Neuronal stem cell (in vitro differentiated cells): ENCODE data around the gene NR4A1.

ENCODE experiments used
- DNase-seq: peaks from one replicate; pipeline ENCODE4 v3.0.0-alpha.2; 2013; ENCODE audit warnings: low spot score
- H2AFZ ChIP-seq: one replicate; pipeline ENCODE4 v1.6.1; 2013; ENCODE audit warnings: mild to moderate bottlenecking, low read length, inconsistent platforms
- H2AK5ac ChIP-seq: 2 replicates; pipeline ENCODE4 v1.6.1; 2013; ENCODE audit warnings: low read depth, mild to moderate bottlenecking, inconsistent platforms, low read length, moderate library complexity, mixed read lengths
- H2BK120ac ChIP-seq: 2 replicates; pipeline ENCODE4 v1.6.1; 2013; ENCODE audit warnings: low read depth, mild to moderate bottlenecking, inconsistent platforms, low read length, moderate library complexity, mixed read lengths
- H2BK12ac ChIP-seq: one replicate; pipeline ENCODE4 v1.6.1; 2013; ENCODE audit warnings: low read length, inconsistent platforms
- H2BK15ac ChIP-seq: 2 replicates; pipeline ENCODE4 v1.6.1; 2013; ENCODE audit warnings: mild to moderate bottlenecking, low read length, inconsistent platforms, mixed read lengths
- H2BK5ac ChIP-seq: one replicate; pipeline ENCODE4 v1.6.1; 2013; ENCODE audit warnings: inconsistent platforms, mild to moderate bottlenecking, low read length, moderate library complexity
- H3K14ac ChIP-seq: one replicate; pipeline ENCODE4 v1.6.1; 2013; ENCODE audit warnings: low read length, inconsistent platforms
- H3K18ac ChIP-seq: 2 replicates; pipeline ENCODE4 v1.6.1; 2013; ENCODE audit warnings: low read length, inconsistent platforms
- H3K23ac ChIP-seq: 2 replicates; pipeline ENCODE4 v1.6.1; 2013; ENCODE audit warnings: low read depth, mild to moderate bottlenecking, mixed read lengths, low read length, inconsistent platforms; ENCODE audit not compliant: poor library complexity
- H3K27ac ChIP-seq: replicated peaks from 3 replicates; pipeline ENCODE4 v1.5.1; 2013; ENCODE audit warnings: low read length, inconsistent platforms
- H3K27me3 ChIP-seq, 3 experiments: 2 replicates each; pipeline ENCODE4 v1.6.1; 2013; ENCODE audit warnings: low read length in 3 of 3, mild to moderate bottlenecking in 2 of 3, inconsistent platforms in 1 of 3, low read depth in 1 of 3, mixed read lengths in 1 of 3, moderate library complexity in 1 of 3; ENCODE audit not compliant: control insufficient read depth in 3 of 3, insufficient read depth in 3 of 3
- H3K36me3 ChIP-seq, 2 donors: replicated peaks in 1 of 2; 2 replicates each; pipeline ENCODE4 v1.6.1; 2013; ENCODE audit warnings: low read length in 2 of 2; ENCODE audit not compliant: control insufficient read depth in 2 of 2, insufficient read depth in 2 of 2
- H3K4ac ChIP-seq: 2 replicates; pipeline ENCODE4 v1.6.1; 2013; ENCODE audit warnings: inconsistent platforms, mild to moderate bottlenecking, low read length, moderate library complexity
- H3K4me1 ChIP-seq, 2 donors: 1 replicate in 1 of 2; 2 replicates in 1 of 2; pipeline ENCODE4 v1.6.1; 2013; ENCODE audit warnings: low read length in 2 of 2, low read depth in 1 of 2; ENCODE audit not compliant: control insufficient read depth in 2 of 2, insufficient read depth in 1 of 2
- H3K4me2 ChIP-seq: one replicate; pipeline ENCODE4 v1.6.1; 2013; ENCODE audit warnings: mild to moderate bottlenecking, low read length, inconsistent platforms; ENCODE audit not compliant: insufficient read depth, poor library complexity, severe bottlenecking
- H3K4me3 ChIP-seq, 2 donors: 2 replicates each; pipeline ENCODE4 v1.5.1; 2013; ENCODE audit warnings: low read length in 2 of 2, mild to moderate bottlenecking in 2 of 2, inconsistent platforms in 1 of 2, moderate library complexity in 1 of 2
- H3K79me1 ChIP-seq: one replicate; pipeline ENCODE4 v1.6.1; 2013; ENCODE audit warnings: low read depth, mild to moderate bottlenecking, inconsistent platforms, low read length, moderate library complexity
- H3K9ac ChIP-seq: one replicate; pipeline ENCODE4 v1.6.1; 2013; ENCODE audit warnings: mild to moderate bottlenecking, low read depth, low read length, inconsistent platforms; ENCODE audit not compliant: poor library complexity
- H3K9me3 ChIP-seq, 2 donors: replicated peaks in 1 of 2; 2 replicates each; pipeline versions ENCODE3 to v1.6.1; 2013; ENCODE audit warnings: low read length in 2 of 2, mild to moderate bottlenecking in 2 of 2, inconsistent platforms in 1 of 2, low read depth in 1 of 2, mixed read lengths in 1 of 2, moderate library complexity in 1 of 2; ENCODE audit not compliant: control insufficient read depth in 2 of 2, insufficient read depth in 1 of 2
- H4K8ac ChIP-seq: one replicate; pipeline ENCODE4 v1.6.1; 2013; ENCODE audit warnings: low read depth, mild to moderate bottlenecking, inconsistent platforms, low read length, moderate library complexity
- H4K91ac ChIP-seq: one replicate; pipeline ENCODE4 v1.6.1; 2013; ENCODE audit warnings: low read length, low read depth, mild to moderate bottlenecking, inconsistent platforms; ENCODE audit not compliant: poor library complexity
- WGBS, 2 donors: extraction: QIAGEN DNeasy Blood & Tissue Kit; methylation state at CpG; one replicate each; pipeline ENCODE4 v1.1.7; 2013; ENCODE audit warnings: missing lambda C conversion rate in 2 of 2, mixed read lengths in 1 of 2; ENCODE audit not compliant: insufficient read length in 2 of 2, insufficient replicate concordance in 1 of 2; ENCODE audit errors: extremely low coverage in 2 of 2; 5-methylcytosine and 5-hydroxymethylcytosine counted together

The NR4A1 gene

DNA sequence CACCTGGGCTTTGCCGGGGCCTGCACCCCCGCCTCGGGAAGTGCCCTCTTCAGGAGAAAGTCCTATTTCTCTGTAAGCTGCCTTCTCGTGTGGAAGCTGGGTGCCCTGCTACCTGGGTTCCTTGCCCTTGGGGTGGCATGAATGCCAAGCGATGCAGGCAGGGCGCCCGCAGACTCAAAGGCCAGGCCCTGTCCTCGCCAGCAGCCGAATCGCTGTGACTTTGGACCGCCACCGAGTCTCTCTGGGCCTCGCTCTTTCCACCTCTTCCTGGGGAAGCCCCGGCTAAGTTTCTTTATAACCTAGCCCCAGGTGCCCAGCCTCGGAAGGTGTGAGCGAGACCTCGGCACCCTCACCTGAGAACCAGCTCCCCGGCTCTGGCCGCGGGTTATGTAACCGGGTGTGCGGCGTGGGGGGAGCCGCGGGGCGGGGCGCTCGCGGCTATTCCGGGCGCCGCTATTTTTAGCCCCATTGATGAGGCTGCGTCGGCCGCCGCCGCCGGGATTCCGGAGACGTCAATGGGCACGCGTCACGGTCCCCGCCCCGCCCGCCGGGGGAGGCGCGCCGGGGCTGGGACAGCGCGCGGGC, 14.6 kb upstream of the NR4A1 start:
- peak overlapping the region; percentile 90 for H3K18ac ChIP-seq
- H3K27me3 ChIP-seq: peaks cover 0 to 26% (median 8%) of the 10 kb centered on the region in 3 experiments
- no peak overlapping the region for H4K8ac ChIP-seq
- H2AFZ ChIP-seq: peak overlapping the region; percentile 92
- no CpG with 5 or more reads among the region's 53 CpGs for WGBS, 2 donors
- no peak overlapping the region for H4K91ac ChIP-seq
- peak overlapping the region; percentile 66 for H3K4me2 ChIP-seq
- H3K27ac ChIP-seq: no peak overlapping the region
- H3K36me3 ChIP-seq: no peaks in the 10 kb centered on the region
- peak overlapping the region; percentile 62 for H2BK120ac ChIP-seq
- peak overlapping the region; percentile 98 for H3K4ac ChIP-seq
- H3K9ac ChIP-seq: no peak overlapping the region
- no peak overlapping the region for H3K14ac ChIP-seq
- H2BK15ac ChIP-seq: no peak overlapping the region
- no peak for DNase-seq
- H3K4me3 ChIP-seq: peak overlapping the region; percentile 65 to 72
- H3K23ac ChIP-seq: peak overlapping the region; percentile 47
- H3K9me3 ChIP-seq: no peaks in the 10 kb centered on the region
- peaks cover 11 to 20% of the 10 kb centered on the region in 2 donors for H3K4me1 ChIP-seq
- H2BK12ac ChIP-seq: no peak overlapping the region
- H2BK5ac ChIP-seq: no peak overlapping the region
- H2AK5ac ChIP-seq: peak overlapping the region; percentile 92
- H3K79me1 ChIP-seq: peaks cover 8% of the 10 kb centered on the region

DNA sequence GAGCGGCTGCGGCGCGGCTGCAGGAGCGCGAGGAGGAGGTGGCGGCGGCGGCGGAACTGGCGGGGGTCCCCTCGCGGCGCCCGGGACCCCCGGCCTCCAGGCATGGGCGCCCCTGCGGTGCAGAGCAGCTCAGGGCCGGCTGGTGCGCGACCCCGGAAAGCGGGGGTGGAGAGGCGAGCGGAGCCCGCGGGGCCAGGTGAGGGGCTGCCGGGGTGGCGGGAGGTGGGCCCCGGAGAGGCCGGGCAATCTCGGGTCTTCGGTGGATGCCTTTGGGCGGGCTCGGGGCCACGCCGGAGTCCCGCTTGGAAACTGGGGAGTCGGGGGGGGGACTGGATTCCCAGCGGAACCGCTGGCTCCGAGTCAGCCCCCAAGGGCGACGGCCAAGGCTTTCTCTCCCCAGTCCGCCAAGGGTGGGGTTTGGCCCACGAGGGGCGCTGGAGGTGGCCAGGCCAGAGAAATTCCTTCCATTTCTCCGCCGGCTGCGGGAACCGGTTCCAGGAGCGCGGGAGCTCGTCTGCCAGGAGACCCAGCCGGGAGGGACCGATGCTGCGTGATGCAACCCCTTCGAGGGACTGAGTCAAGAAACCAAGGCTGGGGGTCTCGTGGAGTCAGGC, 13.9 kb upstream of the NR4A1 start:
- H3K18ac ChIP-seq: peak overlapping the region; percentile 94
- H3K14ac ChIP-seq: no peak overlapping the region
- no peaks in the 10 kb centered on the region for H3K9me3 ChIP-seq
- DNase-seq: no peak
- no peak overlapping the region for H4K8ac ChIP-seq
- peaks cover 8% of the 10 kb centered on the region for H3K79me1 ChIP-seq
- no CpG with 5 or more reads among the region's 59 CpGs for WGBS, 2 donors
- H2BK120ac ChIP-seq: peak overlapping the region; percentile 5
- H3K4me1 ChIP-seq: peaks cover 10 to 17% of the 10 kb centered on the region in 2 donors
- H2BK12ac ChIP-seq: no peak overlapping the region
- H3K4me2 ChIP-seq: peak overlapping the region; percentile 80
- H2AK5ac ChIP-seq: peak overlapping the region; percentile 57
- H3K9ac ChIP-seq: peak overlapping the region; percentile 84
- H2BK15ac ChIP-seq: peak overlapping the region; percentile 50
- no peak overlapping the region for H3K4ac ChIP-seq
- H4K91ac ChIP-seq: no peak overlapping the region
- peak overlapping the region; percentile 72 to 94 for H3K4me3 ChIP-seq
- peaks cover 0 to 3% of the 10 kb centered on the region in 2 donors for H3K36me3 ChIP-seq
- H2BK5ac ChIP-seq: peak overlapping the region; percentile 84
- peak overlapping the region; percentile 95 for H2AFZ ChIP-seq
- H3K27ac ChIP-seq: no peak overlapping the region
- peak overlapping the region; percentile 82 for H3K23ac ChIP-seq
- peaks cover 0 to 26% (median 8%) of the 10 kb centered on the region in 3 experiments for H3K27me3 ChIP-seq

DNA sequence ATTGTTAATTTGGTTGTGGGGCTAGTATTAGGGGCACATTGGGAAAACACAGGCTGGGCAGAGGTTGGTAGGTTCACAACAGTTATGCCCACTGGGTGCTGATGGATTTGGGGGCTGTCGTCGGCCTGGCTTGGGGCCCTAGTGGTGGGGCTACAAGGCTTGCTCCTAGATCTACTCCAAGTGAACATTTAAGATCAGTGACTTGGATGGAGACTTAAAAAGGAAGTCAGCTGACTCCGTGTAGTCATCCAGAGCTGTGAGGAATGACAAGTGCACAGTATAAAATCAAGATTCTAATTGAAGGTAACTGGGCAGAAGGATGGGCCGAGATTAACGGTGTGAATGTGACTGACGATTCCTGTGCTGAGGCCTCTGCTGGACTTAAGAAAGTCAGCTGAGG, 12.8 kb upstream of the NR4A1 start:
- H2BK5ac ChIP-seq: no peak overlapping the region
- no peak overlapping the region for H2BK120ac ChIP-seq
- H4K8ac ChIP-seq: no peak overlapping the region
- H2BK12ac ChIP-seq: no peak overlapping the region
- H3K9me3 ChIP-seq: no peaks in the 10 kb centered on the region
- H3K9ac ChIP-seq: peak overlapping the region; percentile 26
- DNase-seq: no peak
- H3K4ac ChIP-seq: no peak overlapping the region
- H3K27me3 ChIP-seq: peaks cover 0 to 26% (median 8%) of the 10 kb centered on the region in 3 experiments
- H2AK5ac ChIP-seq: no peak overlapping the region
- no CpG with 5 or more reads among the region's 6 CpGs for WGBS, 2 donors
- no peak overlapping the region for H2AFZ ChIP-seq
- H3K36me3 ChIP-seq: peaks cover 0 to 14% of the 10 kb centered on the region in 2 donors
- H4K91ac ChIP-seq: no peak overlapping the region
- H2BK15ac ChIP-seq: no peak overlapping the region
- peaks cover 9 to 13% of the 10 kb centered on the region in 2 donors for H3K4me1 ChIP-seq
- peak overlapping the region; percentile 36 for H3K4me2 ChIP-seq
- no peak overlapping the region for H3K14ac ChIP-seq
- H3K4me3 ChIP-seq: peak overlapping the region; percentile 39 to 72
- no peak overlapping the region for H3K18ac ChIP-seq
- H3K27ac ChIP-seq: no peak overlapping the region
- H3K23ac ChIP-seq: no peak overlapping the region
- H3K79me1 ChIP-seq: peaks cover 8% of the 10 kb centered on the region

DNA sequence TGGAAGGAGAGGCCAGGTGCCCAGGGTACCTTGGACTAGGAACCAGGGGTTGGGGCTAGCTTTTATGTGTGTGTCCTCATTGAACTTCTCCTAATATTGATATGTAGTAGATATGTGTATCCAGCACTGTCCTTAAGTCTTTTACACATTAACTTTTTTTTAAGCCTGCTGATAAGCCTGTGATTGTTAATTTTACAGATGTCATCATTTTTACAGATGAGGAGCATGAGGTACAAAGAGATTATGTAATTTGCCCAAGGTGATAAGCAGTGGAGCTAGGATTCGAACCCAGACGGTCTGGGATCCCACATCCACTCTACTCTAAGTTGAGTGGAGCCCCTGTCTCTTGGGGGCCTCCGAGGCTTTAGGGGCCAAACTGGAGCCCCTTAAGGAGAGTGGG, 10.2 kb upstream of the NR4A1 start:
- Histone ChIP-seq H3K18ac (no peak overlapping the region), H2BK15ac (no peak overlapping the region), H3K4me3 (no peak overlapping the region), H3K27me3 (peaks cover 0 to 7% (median 0%) of the 10 kb centered on the region in 3 experiments), H4K91ac (no peak overlapping the region), H2BK5ac (no peak overlapping the region), H2AFZ (no peak overlapping the region), H3K23ac (no peak overlapping the region), H3K79me1 (peaks cover 8% of the 10 kb centered on the region), H3K9me3 (no peaks in the 10 kb centered on the region), H3K27ac (no peak overlapping the region), H3K36me3 (peaks cover 4 to 27% of the 10 kb centered on the region in 2 donors), H3K4me2 (no peak overlapping the region), H3K4me1 (peaks cover 9 to 13% of the 10 kb centered on the region in 2 donors), H2BK12ac (no peak overlapping the region), H3K9ac (no peak overlapping the region), H4K8ac (no peak overlapping the region), H2AK5ac (no peak overlapping the region), H2BK120ac (no peak overlapping the region), H3K14ac (no peak overlapping the region), H3K4ac (no peak overlapping the region)
- DNase-seq: no peak
- no CpG with 5 or more reads among the region's 3 CpGs for WGBS, 2 donors
